HEK293 (cell line): ENCODE measurements around the gene GDA.

ENCODE experiments used
- GLIS2 ChIP-seq: fragments of 450-650 bp; formaldehyde crosslinking; IDR thresholded peaks from 2 replicates; pipeline ENCODE4 v1.5.1; 2016; ENCODE audit warnings: missing biosample characterization, missing genetic modification characterization
- KLF9 ChIP-seq: fragments of 450-650 bp; formaldehyde crosslinking; IDR thresholded peaks from 2 replicates; pipeline ENCODE4 v1.5.1; 2016; ENCODE audit warnings: missing biosample characterization, missing genetic modification characterization, low read depth
- SETDB1 ChIP-seq: IDR thresholded peaks from one replicate; pipeline ENCODE4 v1.6.1; 2017; ENCODE audit warnings: mild to moderate bottlenecking, low read length, moderate library complexity, mixed read lengths; ENCODE audit not compliant: insufficient read length
- TCF7L2 ChIP-seq: IDR thresholded peaks from 2 replicates; pipeline ENCODE4 v1.6.1; 2011; ENCODE audit warnings: low read depth, mild to moderate bottlenecking, inconsistent platforms, low read length, moderate library complexity, borderline replicate concordance
- ZBTB6 ChIP-seq: fragments of 450-650 bp; formaldehyde crosslinking; IDR thresholded peaks from 2 replicates; pipeline ENCODE4 v1.5.1; 2017; ENCODE audit warnings: missing biosample characterization, missing genetic modification characterization
- ZBTB7A ChIP-seq: fragments of 450-650 bp; formaldehyde crosslinking; IDR thresholded peaks from 2 replicates; pipeline ENCODE4 v1.5.1; 2016; ENCODE audit warnings: low read depth, missing biosample characterization, missing genetic modification characterization
- ZNF175 ChIP-seq: fragments of 450-650 bp; formaldehyde crosslinking; IDR thresholded peaks from 2 replicates; pipeline ENCODE4 v1.5.1; 2016; ENCODE audit warnings: missing biosample characterization, missing genetic modification characterization
- ZNF311 ChIP-seq: fragments of 450-650 bp; formaldehyde crosslinking; IDR thresholded peaks from 2 replicates; pipeline ENCODE4 v1.5.1; 2017; ENCODE audit warnings: missing biosample characterization, missing genetic modification characterization, borderline replicate concordance
- ZNF704 ChIP-seq: fragments of 450-650 bp; formaldehyde crosslinking; IDR thresholded peaks from 2 replicates; pipeline ENCODE4 v1.5.1; 2016; ENCODE audit warnings: missing biosample characterization, missing genetic modification characterization
- ZNF791 ChIP-seq: fragments of 450-650 bp; formaldehyde crosslinking; IDR thresholded peaks from 2 replicates; pipeline ENCODE4 v1.5.1; 2016; ENCODE audit warnings: missing biosample characterization, missing genetic modification characterization
- TF ChIP-seq, protein P1 (sequence below): fragments of 450-650 bp; formaldehyde crosslinking; IDR thresholded peaks from 2 replicates; pipeline ENCODE4 v1.5.1; 2016; ENCODE audit warnings: missing biosample characterization, missing genetic modification characterization
- TF ChIP-seq, protein P2 (sequence below): fragments of 450-650 bp; formaldehyde crosslinking; IDR thresholded peaks from 2 replicates; pipeline ENCODE4 v1.5.1; 2016; ENCODE audit warnings: missing biosample characterization, missing genetic modification characterization

- TF ChIP-seq ZNF175 (no peak), TCF7L2 (no peak), ZNF311 (tag by site-specific recombination) (no peak), ZBTB6 (tag by site-specific recombination) (no peak), ZNF791 (no peak), ZNF704 (tag by site-specific recombination) (no peak), KLF9 (tag by site-specific recombination) (no peak), GLIS2 (no peak), ZBTB7A (tag by site-specific recombination) (no peak), SETDB1 (no peak)
- TF ChIP-seq, protein P1, sequence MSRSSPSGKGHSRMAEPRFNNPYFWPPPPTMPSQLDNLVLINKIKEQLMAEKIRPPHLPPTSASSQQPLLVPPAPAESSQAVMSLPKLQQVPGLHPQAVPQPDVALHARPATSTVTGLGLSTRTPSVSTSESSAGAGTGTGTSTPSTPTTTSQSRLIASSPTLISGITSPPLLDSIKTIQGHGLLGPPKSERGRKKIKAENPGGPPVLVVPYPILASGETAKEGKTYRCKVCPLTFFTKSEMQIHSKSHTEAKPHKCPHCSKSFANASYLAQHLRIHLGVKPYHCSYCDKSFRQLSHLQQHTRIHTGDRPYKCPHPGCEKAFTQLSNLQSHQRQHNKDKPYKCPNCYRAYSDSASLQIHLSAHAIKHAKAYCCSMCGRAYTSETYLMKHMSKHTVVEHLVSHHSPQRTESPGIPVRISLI (tag by site-specific recombination), result no peak
- TF ChIP-seq, protein P2, sequence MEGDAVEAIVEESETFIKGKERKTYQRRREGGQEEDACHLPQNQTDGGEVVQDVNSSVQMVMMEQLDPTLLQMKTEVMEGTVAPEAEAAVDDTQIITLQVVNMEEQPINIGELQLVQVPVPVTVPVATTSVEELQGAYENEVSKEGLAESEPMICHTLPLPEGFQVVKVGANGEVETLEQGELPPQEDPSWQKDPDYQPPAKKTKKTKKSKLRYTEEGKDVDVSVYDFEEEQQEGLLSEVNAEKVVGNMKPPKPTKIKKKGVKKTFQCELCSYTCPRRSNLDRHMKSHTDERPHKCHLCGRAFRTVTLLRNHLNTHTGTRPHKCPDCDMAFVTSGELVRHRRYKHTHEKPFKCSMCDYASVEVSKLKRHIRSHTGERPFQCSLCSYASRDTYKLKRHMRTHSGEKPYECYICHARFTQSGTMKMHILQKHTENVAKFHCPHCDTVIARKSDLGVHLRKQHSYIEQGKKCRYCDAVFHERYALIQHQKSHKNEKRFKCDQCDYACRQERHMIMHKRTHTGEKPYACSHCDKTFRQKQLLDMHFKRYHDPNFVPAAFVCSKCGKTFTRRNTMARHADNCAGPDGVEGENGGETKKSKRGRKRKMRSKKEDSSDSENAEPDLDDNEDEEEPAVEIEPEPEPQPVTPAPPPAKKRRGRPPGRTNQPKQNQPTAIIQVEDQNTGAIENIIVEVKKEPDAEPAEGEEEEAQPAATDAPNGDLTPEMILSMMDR (tag by site-specific recombination), result no peak
Observed at GRCh38 chr9:72160446-72161123, 11.3 kb downstream of the GDA start.
